Upper lobe of left lung (tissue), 4 donors: ENCODE data around the gene USP3.

Source experiments
- CTCF ChIP-seq, 6 experiments: fragments of 450-650 bp in 4 of 6; fragments of 200-600 bp in 2 of 6; sonication (generic) in 2 of 6; IDR thresholded peaks; one replicate each; pipeline ENCODE4 v1.5.1; 2016 to 2019; ENCODE audit warnings: antibody characterized with exemption in 6 of 6
- EP300 ChIP-seq, 4 donors: sonication (generic); formaldehyde crosslinking; IDR thresholded peaks; one replicate each; pipeline ENCODE4 v1.5.1; 2017; ENCODE audit warnings: antibody characterized with exemption in 4 of 4, control low read depth in 2 of 4
- POLR2A ChIP-seq, 4 donors: fragments of 450-650 bp; IDR thresholded peaks; one replicate each; pipeline ENCODE4 v1.5.1; 2016 to 2017; ENCODE audit warnings: antibody characterized with exemption in 4 of 4, mild to moderate bottlenecking in 2 of 4
- POLR2AphosphoS5 ChIP-seq, 2 donors: sonication (generic); formaldehyde crosslinking; IDR thresholded peaks; one replicate each; pipeline ENCODE4 v1.5.1; 2017; ENCODE audit warnings: antibody characterized with exemption in 2 of 2

GRCh38 chr15:63600616-63601025 is 96.2 kb downstream of the USP3 start:
- TF ChIP-seq EP300 (IDR thresholded peaks at IDR 0.05): peak in 1 of 4 donors; percentile 2
- TF ChIP-seq CTCF (IDR thresholded peaks at IDR 0.05): peak in 5 of 6 experiments; percentile 46 to 79 (median 64)
- TF ChIP-seq POLR2AphosphoS5 (IDR thresholded peaks at IDR 0.05): peak; percentile 70 to 79
- peak in 3 of 4 donors; percentile 32 to 86 (median 48) for TF ChIP-seq POLR2A (IDR thresholded peaks at IDR 0.05)
